ENCODE data around the gene RDH12. TPM values are rescaled to one million over a fixed set of nuclear protein-coding genes. Genes with fewer than 3 reads are reported as not detected.

RDH12 gene
- total and polyA plus RNA-seq, 2 donors (not counting 1 experiment from before 2014, with no cell fraction given), result not detected

GRCh38 chr14:67668559-67668958, 33.1 kb upstream of the RDH12 start:
- peaks cover 56% of the 10 kb centered on the region for H3K79me2 ChIP-seq (ENCODE audit: control insufficient read depth, insufficient read depth, low read length)
- DNase-seq (ENCODE audit: low read depth in 2 of 2), result no peak
- H4K20me1 ChIP-seq (ENCODE audit: control insufficient read depth, extremely low read depth, insufficient read depth, low read length), result no peaks in the 10 kb centered on the region
- H3K36me3 ChIP-seq (ENCODE audit: control insufficient read depth, insufficient read depth, low read length), result no peaks in the 10 kb centered on the region
- H2AFZ ChIP-seq (ENCODE audit: low read length), result no peak overlapping the region
- no peaks in the 10 kb centered on the region for H3K27me3 ChIP-seq (ENCODE audit: control insufficient read depth, insufficient read depth, low read length)
- H3K4me1 ChIP-seq (ENCODE audit: control insufficient read depth, extremely low read depth, insufficient read depth, low read length), result peaks cover 2% of the 10 kb centered on the region
- no peaks in the 10 kb centered on the region for H3K9me3 ChIP-seq (ENCODE audit: control insufficient read depth, insufficient read depth, low read depth, low read length)
- H3K4me3 ChIP-seq (replicated peaks in 1 of 4; ENCODE audit: control extremely low read depth in 1 of 4, insufficient read depth in 1 of 4, low read depth in 3 of 4, low read length in 4 of 4), result no peak overlapping the region
- no peak overlapping the region for H3K9ac ChIP-seq (ENCODE audit: insufficient read depth, low read length)
- H3K27ac ChIP-seq (ENCODE audit: insufficient read depth, low read length), result no peak overlapping the region
- H3K4me2 ChIP-seq (ENCODE audit: extremely low read depth, insufficient read depth, low read length), result no peak overlapping the region
- TF ChIP-seq EZH2 (IDR thresholded peaks at IDR 0.05; ENCODE audit: low read length, missing control alignments) (no peak), CTCF (conservative IDR thresholded peaks at IDR 0.05 in 1 of 2, IDR thresholded peaks at IDR 0.05 in 1 of 2; ENCODE audit: low read depth in 1 of 2, low read length in 2 of 2) (no peak)

GRCh38 chr14:67673451-67673850, 28.2 kb upstream of the RDH12 start:
- peak overlapping the region; percentile 98 for H3K27ac ChIP-seq (ENCODE audit: insufficient read depth, low read length)
- no peaks in the 10 kb centered on the region for H3K27me3 ChIP-seq (ENCODE audit: control insufficient read depth, insufficient read depth, low read length)
- H3K4me1 ChIP-seq (ENCODE audit: control insufficient read depth, extremely low read depth, insufficient read depth, low read length), result no peaks in the 10 kb centered on the region
- peak overlapping the region; percentile 53 to 86 (median 80) for H3K4me3 ChIP-seq (replicated peaks in 1 of 4; ENCODE audit: control extremely low read depth in 1 of 4, insufficient read depth in 1 of 4, low read depth in 3 of 4, low read length in 4 of 4)
- no peaks in the 10 kb centered on the region for H4K20me1 ChIP-seq (ENCODE audit: control insufficient read depth, extremely low read depth, insufficient read depth, low read length)
- H3K79me2 ChIP-seq (ENCODE audit: control insufficient read depth, insufficient read depth, low read length), result peaks cover 45% of the 10 kb centered on the region
- H2AFZ ChIP-seq (ENCODE audit: low read length), result no peak overlapping the region
- peaks cover 8% of the 10 kb centered on the region for H3K36me3 ChIP-seq (ENCODE audit: control insufficient read depth, insufficient read depth, low read length)
- H3K4me2 ChIP-seq (ENCODE audit: extremely low read depth, insufficient read depth, low read length), result peak overlapping the region; percentile 97
- H3K9ac ChIP-seq (ENCODE audit: insufficient read depth, low read length), result peak overlapping the region; percentile 100
- TF ChIP-seq EZH2 (IDR thresholded peaks at IDR 0.05; ENCODE audit: low read length, missing control alignments), result no peak
- TF ChIP-seq CTCF (conservative IDR thresholded peaks at IDR 0.05 in 1 of 2, IDR thresholded peaks at IDR 0.05 in 1 of 2; ENCODE audit: low read depth in 1 of 2, low read length in 2 of 2), result no peak
- peak in 1 of 2 donors; percentile 23 for DNase-seq (ENCODE audit: low read depth in 2 of 2)
- H3K9me3 ChIP-seq (ENCODE audit: control insufficient read depth, insufficient read depth, low read depth, low read length), result no peaks in the 10 kb centered on the region

GRCh38 chr14:67674139-67674479, 27.6 kb upstream of the RDH12 start:
- H3K36me3 ChIP-seq (ENCODE audit: control insufficient read depth, insufficient read depth, low read length), result peaks cover 11% of the 10 kb centered on the region
- no peaks in the 10 kb centered on the region for H4K20me1 ChIP-seq (ENCODE audit: control insufficient read depth, extremely low read depth, insufficient read depth, low read length)
- H3K4me1 ChIP-seq (ENCODE audit: control insufficient read depth, extremely low read depth, insufficient read depth, low read length), result no peaks in the 10 kb centered on the region
- H3K4me3 ChIP-seq (replicated peaks in 1 of 4; ENCODE audit: control extremely low read depth in 1 of 4, insufficient read depth in 1 of 4, low read depth in 3 of 4, low read length in 4 of 4), result peak overlapping the region; percentile 53 to 86 (median 80)
- no peaks in the 10 kb centered on the region for H3K9me3 ChIP-seq (ENCODE audit: control insufficient read depth, insufficient read depth, low read depth, low read length)
- TF ChIP-seq EZH2 (IDR thresholded peaks at IDR 0.05; ENCODE audit: low read length, missing control alignments), result no peak
- TF ChIP-seq CTCF (conservative IDR thresholded peaks at IDR 0.05 in 1 of 2, IDR thresholded peaks at IDR 0.05 in 1 of 2; ENCODE audit: low read depth in 1 of 2, low read length in 2 of 2), result peak in 1 of 2 donors; percentile 21
- H3K27me3 ChIP-seq (ENCODE audit: control insufficient read depth, insufficient read depth, low read length), result no peaks in the 10 kb centered on the region
- peaks cover 49% of the 10 kb centered on the region for H3K79me2 ChIP-seq (ENCODE audit: control insufficient read depth, insufficient read depth, low read length)
- H3K27ac ChIP-seq (ENCODE audit: insufficient read depth, low read length), result peak overlapping the region; percentile 98
- peak overlapping the region; percentile 6 for H2AFZ ChIP-seq (ENCODE audit: low read length)
- DNase-seq (ENCODE audit: low read depth in 2 of 2), result peak; percentile 42 to 60
- H3K9ac ChIP-seq (ENCODE audit: insufficient read depth, low read length), result peak overlapping the region; percentile 100
- H3K4me2 ChIP-seq (ENCODE audit: extremely low read depth, insufficient read depth, low read length), result peak overlapping the region; percentile 97
